OCI-M2 (cell line): ENCODE data around the gene EPHB4.
A peak's percentile ranks its signal among the peaks of the same experiment; 100 is the strongest.
"Not testable (repeated sequence)": the region's sequence is repeated elsewhere in the genome, so short reads cannot be mapped to it uniquely, and the experiment has no call there.

Experiments used
- DNase-seq: peaks from one replicate; lab custom pipeline; 2025; ENCODE audit not compliant: unreplicated experiment; lab: John Stamatoyannopoulos, UW

EPHB4 gene

DNA sequence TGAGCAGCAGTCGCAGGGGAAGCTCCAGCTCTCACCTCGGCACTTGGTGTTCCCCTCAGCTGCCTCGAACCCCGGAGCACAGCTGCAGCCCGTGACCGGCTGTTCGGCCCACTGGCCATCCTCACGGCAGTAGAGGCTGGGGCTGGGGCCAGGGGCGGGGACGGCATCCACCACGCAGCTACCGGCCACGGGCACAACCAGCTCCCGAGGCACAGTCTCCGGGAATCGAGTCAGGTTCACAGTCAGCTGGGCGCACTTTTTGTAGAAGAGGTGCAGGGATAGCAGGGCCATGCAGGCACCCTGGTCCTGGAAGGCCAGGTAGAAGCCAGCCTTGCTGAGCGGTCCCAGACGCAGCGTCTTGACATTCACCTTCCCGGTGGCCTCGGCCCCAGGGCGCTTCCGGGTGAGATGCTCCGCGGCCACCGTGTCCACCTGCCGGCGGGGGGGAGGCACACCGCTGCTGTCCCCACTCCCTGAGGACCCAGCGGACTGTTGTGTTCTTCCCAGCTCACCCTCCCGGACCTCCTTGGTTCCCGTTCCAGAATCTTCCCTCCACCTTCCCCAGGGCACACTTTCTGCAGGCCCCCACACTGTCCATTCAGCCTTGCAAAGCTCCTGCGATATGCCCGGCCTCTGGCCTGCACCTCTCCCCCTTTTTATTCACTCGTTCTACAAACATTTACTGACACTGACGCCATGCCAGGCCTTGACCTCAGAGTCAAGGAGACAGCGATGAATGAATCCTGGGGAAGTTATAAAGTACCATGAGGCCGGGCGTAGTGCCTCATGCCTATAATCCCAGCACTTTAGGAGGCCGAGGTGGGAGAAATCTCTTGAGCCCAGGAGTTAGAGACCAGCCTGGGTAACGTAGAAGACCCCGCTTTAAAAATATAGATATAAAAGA, 4.8 kb downstream of the EPHB4 start:
- no peak for DNase-seq

DNA sequence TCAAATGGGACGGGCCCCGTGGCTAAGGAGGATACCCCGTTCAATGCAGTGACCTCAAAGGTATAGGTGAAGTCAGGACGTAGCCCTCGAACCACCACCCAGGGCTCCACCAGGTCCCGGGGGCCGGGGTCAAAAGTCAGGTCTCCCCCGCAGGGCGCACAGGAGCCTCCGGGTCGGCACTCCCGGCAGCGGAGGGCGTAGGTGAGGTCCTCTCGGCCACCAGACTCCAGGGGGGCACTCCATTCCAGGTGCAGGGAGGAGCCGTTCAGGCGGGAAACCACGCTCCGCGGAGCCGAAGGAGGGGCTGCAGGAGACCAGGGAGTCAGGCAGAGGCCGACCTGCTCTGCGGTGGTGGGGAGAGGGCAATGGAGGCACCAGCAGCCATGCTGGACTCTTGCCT, 7.7 kb downstream of the EPHB4 start:
- no peak for DNase-seq

DNA sequence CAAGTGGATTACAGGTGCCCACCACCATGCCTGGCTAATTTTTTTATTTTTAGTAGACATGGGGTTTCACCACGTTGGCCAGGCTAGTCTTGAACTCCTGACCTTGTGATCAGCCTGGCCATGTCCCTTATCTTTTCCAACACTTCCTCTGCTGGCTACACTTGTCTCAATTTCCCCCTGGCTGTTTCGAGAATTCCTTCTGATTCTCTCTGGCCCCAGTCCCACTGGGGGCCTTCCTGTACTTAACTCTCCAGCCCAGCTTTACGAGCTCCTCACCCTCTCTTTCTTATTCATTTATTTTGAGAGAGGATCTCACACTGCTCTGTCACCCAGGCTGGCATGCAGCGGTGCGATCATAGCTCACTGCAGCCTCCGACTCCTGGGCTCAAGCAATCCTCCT, 8.5 kb downstream of the EPHB4 start:
- no peak for DNase-seq

DNA sequence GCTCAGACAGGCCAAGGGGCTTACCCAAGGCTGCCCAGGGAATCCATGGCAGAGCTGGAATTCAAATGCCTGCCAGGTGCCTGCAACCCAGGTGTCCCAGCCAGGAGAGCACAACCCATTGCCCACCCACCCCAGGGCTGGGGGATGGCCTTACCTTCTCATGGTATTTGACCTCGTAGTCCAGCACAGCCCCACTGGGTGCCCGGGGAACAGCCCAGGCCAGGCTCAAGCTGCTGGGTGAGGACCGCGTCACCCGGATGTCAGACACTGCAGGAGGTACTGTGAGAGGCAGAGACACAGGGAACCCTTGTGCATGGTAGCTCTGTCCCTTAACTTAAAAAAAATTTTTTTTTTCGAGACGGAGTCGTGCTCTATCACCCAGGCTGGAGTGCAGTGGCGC, 9.0 kb downstream of the EPHB4 start:
- no peak for DNase-seq

DNA sequence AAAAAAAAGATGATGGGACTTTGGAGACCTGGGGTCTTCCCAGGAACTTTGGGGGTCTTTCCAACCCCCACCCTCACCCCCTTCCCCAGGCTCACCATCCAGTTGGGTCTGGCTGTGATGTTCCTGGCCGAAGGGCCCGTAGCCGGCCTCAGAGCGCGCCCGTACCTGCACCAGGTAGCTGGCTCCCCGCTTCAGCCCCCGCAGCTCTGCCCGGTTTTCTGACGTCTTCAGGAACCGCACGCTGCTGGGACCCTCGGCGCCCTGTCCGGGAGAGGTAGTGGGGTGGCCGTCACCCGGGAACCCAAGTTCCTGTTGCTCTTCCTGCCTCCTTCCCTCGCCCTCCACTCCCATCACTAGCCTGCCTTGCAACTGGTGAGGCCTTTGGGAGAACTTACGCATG, 10.2 kb downstream of the EPHB4 start:
- no peak for DNase-seq

DNA sequence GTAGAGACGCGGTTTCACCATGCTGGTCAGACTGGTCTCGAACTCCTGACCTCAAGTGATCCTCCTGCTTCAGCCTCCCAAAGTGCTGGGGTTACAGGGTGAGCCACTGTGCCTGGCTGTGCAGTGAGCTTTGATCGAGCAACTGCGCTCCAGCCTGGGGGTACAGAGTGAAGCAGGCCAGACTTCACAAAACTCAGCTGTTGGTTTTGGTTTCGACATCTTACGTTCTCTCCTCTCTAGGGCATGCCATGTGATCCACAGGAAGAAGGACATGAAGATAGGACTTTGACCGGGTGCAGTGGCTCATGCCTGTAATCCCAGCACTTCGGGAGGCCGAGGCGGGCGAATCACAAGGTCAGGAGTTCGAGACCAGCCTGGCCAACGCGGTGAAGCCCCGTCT, 10.8 kb downstream of the EPHB4 start:
- DNase-seq: not testable (repeated sequence)

DNA sequence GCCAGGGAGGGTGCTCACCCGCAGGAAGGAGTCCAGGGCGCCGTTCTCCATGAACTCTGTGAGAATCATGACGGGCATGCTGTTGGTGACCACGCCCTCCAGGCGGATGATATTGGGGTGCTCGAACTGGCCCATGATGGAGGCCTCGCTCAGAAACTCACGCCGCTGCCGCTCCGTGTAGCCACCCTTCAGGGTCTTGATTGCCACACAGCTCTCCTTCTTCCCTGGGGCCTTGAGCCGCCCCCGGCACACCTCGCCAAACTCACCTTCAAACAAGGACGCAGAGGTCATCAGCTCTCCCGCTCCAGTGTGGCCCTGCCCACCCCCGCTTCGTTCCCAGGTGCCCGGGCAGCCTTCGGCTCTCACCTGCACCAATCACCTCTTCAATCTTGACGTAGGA, 14.6 kb downstream of the EPHB4 start:
- no peak for DNase-seq

DNA sequence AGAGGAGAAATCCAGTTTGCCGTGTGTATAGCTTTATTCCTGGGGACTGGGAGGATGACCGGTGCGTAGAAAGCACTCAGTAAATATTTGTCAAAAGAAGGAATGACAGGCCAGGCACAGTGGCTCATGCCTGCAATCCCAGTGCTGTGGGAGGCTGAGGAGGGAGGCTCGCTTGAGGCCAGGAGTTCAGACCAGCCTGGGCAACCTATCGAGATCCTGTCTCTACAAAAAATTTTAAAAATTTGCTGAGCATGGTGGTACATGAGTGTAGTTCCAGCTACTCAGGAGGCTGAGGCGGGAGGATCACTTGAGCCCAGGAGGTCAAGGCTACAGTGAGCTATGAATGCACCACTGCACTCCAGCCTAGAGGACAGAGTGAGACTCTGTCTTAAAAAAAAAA, 15.8 kb downstream of the EPHB4 start:
- no peak for DNase-seq

DNA sequence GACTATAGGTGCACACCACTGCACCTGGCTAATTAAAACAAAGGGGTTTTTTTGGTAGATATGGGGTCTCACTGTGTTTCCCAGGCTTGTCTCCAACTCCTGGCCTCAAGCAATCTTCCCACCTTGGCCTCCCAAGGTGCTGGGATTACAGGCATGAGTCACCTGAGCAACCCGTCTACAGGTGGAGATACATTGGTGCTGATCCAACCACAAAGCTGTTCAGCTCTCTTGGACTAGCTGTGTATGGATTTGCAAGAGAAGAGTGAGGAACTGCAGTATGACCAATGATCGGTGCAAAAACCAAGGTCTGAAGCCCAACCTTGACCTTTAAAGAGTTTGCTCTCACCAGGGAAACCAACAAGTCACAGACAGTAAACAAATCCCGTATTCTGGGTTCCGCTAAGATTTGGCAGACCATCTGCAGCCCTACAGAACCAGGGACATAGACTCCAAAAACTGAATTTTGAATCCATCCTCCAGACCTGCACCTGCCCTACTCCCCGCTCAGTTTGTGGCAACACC, 18.9 kb downstream of the EPHB4 start:
- no peak for DNase-seq

DNA sequence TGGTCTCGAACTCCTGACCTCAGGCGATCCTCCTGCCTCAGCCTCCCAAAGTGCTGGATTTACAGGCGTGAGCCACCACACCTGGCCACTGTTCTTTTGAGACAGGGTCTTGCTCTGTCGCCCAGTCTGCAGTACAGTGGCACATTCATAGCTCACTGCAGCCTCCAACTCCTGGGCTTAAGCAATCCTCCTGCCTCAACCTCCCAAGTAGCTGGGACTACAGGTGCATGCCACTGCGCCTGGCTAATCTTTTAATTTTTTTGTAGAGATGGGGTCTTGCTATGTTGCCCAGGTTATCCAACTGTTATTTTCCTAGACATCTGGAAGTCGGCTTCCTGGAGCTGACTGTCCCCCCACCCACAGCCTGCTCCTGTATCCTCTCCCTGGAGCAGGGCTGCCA, 20.4 kb downstream of the EPHB4 start:
- not testable (repeated sequence) for DNase-seq

DNA sequence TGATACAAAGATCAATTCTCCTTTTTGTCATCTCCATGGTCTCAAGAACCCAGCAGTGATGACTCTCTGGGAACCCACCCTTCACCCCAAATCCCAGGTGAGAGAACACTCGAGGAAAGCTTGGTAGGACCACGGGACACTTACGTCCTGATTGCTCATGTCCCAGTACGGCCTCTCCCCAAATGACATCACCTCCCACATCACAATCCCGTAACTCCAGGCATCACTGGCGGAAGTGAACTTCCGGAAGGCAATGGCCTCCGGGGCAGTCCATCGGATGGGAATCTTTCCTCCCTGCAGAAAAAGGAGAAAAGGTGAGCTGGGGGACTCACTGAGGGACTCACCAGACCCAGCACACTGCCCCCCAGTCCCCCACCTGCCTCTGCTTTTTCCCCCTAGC, 21.0 kb downstream of the EPHB4 start:
- no peak for DNase-seq

DNA sequence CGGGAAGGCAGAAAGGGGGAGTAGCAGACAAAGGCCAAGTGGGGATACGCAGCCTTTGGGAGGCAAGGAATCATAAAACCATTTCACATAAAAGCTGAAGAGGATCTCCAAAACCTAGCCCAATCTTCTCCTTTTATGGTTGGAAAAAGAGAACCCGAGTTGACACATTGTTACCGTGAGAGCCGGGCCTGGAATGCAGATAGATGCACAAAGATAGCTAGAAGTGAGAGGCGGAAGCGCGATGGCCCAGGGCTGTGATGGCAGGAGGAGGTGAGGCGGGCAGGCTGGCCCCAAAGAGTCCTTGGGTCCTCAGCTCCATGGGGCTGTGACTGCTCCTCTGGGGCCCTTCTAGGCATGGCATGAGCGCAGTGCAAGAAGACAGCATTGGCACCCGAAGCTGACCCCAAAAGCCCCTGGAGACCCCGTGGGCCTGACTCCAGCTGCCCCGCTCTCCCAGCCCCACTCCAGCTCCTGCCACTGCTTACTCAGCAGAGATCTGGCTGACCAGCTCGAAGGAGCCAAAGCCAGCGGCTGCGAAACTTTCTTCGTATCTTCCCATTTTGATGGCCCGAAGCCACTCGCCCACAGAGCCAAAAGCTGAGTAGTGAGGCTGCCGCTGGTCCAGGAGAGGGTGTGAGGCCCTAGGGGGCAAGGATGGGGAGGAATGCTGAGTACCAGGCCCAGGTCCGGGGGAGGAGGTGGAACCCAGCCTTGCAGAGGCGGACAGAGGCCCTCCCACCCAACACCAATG, 22.5 kb downstream of the EPHB4 start:
- DNase-seq: no peak

DNA sequence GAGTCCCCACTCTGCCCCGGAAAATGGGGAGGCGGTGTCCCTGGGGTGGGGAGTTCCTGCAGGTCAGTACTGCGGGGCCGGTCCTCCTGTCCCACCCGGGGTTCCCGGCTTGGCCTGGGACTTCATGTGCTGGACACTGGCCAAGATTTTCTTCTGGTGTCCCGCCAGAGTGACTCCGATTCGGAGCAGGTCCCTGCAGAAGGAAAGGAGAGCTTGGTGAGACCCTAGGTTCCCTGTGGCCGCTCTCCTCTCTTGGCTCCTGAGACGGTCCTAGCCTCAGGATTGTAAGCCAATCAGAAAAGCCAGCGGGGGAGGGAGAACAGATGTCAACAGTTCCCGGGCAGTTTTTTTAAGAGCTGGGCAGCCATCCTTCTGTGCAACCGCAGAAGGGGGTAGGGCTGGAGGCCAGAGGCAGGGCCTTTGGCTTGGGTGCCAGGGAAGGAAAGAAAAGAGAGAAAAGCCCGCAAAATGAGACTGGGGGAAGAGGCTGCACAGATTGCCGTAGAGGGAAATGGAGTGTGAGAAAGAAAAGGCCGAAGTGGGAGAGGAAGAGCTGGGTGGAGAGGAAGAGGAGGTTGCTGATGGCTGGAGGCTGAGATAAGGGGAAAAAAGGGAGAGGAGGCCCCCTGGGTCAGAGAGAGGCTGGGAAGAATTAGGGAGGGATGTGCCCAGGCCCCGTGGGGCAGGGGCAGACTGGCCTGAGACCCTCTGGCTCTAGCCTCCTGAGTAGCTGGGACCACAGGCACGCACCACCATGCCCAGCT, 23.7 kb downstream of the EPHB4 start:
- DNase-seq: no peak

DNA sequence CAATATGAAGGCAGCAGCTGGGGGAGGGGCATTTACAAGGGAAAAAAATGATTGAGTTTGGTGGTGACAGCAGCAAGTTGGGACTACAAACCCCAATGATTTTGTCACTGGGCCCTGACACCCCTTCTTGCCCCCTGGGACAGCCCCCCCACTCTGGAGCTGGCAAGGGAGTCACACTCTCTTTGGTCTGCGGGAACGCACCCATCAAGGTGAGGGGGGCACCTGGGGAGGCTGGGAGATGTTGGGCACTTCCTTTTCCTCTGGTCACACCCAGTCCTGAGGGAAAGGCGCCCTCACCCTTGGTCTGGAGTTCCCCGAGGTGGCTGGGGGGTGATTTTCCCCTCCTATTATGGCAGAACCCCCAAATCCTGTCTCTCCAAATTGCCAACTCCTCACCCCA, 24.4 kb downstream of the EPHB4 start:
- no peak for DNase-seq

DNA sequence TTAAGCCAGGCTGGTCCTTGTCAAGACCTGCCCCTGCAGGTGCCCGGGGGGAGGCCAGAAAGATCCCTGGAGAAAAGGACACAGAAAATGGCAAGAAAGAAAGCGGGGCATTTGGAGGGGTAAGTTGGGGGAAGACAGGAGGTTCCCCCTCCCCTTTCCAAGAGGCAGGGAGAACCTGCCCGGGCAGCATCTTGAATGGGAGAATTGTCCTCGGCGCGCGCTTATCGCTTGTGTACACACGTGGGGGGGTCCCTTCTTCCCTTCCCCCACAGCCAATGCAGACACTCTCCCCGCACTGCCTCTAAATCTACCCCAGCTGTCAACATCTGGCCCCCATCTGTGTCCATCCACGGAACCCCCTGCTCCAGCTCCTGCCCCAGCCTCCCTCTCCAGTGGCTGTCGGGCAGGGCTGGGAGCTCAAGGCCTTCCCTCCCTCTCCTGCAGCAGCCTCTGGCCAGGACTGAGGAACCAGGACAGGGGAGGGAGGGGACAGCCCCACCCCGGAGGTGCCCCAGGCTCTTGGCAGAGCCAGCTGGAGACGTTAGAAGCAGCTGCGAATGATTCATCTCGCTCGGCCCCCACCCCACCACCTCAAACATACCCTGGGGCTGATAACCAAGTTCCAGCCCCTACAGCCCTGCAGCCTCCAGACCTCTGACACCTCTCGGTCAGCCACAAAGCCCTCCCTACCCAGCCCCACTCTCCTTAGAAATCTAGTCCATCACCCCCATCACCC, 25.3 kb downstream of the EPHB4 start:
- peak; percentile 73 for DNase-seq

DNA sequence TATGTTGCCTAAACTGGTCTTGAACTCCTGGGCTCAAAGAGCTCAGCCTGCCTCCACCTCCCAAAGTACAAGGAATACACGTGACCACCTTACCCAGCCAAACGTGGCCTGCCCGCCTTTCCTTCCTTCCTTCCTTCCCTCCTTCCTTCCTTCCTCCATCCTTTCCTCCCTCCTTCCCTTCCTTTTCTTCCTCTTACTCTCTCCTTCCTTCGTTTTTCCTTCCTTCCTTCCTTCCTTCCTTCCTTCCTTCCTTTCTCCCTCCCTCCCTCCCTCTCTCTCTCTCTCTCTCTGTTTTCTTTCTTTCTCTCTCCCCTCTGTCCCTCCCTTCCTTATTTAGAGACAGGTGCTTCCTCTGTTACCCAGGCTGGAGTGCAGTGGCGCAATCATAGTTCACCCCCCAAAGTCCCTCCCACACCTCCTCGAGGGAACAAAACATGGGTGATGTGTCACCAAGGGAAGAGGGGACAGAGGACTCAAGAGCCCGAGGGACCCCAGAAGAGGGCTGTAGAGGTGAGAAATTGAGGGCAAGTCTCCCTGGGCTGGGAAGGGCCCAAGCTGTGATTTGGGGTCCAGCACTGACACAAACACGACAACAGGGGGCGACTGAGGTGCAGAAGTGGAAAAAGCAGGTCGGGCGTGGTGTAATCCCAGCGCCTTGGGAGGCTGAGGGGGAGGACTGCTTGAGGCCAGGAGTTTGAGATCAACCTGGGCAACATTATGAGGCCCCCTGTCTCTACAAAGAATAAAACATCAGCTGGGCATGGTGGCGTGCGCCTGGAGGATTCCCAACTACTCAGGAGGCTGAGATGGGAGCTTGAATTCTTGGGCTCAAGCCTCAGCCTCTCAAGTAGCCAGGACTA, 28.1 kb downstream of the EPHB4 start:
- no peak for DNase-seq

DNA sequence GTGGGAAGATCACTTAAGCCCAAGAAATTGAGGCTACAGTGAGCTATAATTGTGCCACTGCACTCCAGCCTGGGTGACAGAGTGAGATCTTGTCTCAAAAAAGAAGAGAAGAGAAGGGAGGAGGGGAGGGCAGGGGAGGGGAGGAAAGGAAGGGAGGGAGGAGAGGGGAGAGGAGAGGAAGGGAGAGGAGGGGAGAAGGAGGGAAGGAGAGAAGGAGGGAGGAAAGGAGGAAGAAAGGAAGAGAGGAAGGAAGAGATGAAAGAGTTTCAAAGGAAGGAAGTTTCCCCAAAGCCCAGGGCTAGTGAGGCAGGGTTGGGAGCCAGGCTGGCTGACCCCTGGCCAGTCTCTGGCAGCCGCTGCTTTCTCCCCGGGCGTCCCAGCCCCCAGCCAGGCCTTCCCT, 32.6 kb downstream of the EPHB4 start:
- DNase-seq: no peak

DNA sequence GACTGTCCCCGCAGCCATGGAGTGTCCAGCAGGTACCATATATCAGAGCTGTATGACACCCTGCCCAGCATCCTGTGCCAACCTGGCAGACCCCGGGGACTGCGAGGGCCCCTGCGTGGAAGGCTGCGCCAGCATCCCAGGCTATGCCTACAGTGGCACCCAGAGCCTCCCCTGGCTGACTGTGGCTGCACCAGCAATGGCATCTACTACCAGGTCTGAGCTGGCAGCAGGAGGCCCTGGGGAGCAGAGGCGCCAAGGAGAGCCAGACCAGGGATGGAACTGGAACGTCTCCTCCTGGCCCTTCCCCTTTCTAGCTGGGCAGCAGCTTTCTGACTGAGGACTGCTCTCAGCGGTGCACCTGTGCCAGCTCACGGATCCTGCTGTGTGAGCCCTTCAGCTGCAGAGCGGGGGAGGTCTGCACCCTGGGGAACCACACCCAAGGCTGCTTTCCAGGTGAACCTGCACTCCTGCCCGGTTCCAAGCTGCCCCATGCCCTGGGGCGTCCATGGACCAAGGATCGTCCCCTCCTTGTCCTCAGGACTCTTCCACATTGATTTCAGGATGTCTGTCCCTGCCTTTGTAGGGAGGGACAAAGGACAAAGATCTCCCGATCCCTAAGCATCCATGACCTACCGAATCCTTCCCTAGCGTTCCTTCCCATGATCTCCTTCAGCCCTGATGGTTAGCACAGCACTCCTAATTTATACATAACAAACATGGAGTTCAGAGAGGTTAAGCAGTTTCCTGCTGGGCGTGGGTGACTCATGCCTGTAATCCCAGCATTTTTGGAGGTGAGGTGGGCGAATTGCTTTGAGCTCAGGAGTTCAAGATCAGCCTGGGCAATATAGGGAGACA, 33.3 kb downstream of the EPHB4 start:
- no peak for DNase-seq
